CD4-positive, alpha-beta T cell treated with Interleukin-17A for 4 hours (primary cell): ENCODE measurements around the gene CERS6.
A peak's percentile ranks its signal among the peaks of the same experiment; 100 is the strongest.
"Not testable (repeated sequence)": the region's sequence is repeated elsewhere in the genome, so short reads cannot be mapped to it uniquely, and the experiment has no call there.

Experiments used
- DNase-seq: peaks from one replicate; pipeline ENCODE4 v3.0.0-alpha.2; 2020; ENCODE audit warnings: mixed read lengths

The CERS6 gene

GRCh38 chr2:168455645-168456520 lies at the start of gene CERS6:
CERS6 (plus strand) TSS chr2:168456272; CDS start chr2:168456449, 177 bp downstream.
- peak; percentile 85 for DNase-seq

GRCh38 chr2:168412301-168412700 lies 43.8 kb upstream of the CERS6 start:
- not testable (repeated sequence) for DNase-seq

GRCh38 chr2:168413101-168413500 lies 43.0 kb upstream of the CERS6 start:
- DNase-seq, result not testable (repeated sequence)

- DNase-seq, result no peak
Measured at GRCh38 chr2:168416555-168416954, 39.5 kb upstream of the CERS6 start.

GRCh38 chr2:168422584-168422983 lies 33.5 kb upstream of the CERS6 start:
- DNase-seq, result no peak

GRCh38 chr2:168424112-168424951 lies 31.7 kb upstream of the CERS6 start:
- DNase-seq, result no peak

GRCh38 chr2:168424971-168425370 lies 31.1 kb upstream of the CERS6 start:
- DNase-seq, result no peak

- DNase-seq, result no peak
Measured at GRCh38 chr2:168426861-168427260, 29.2 kb upstream of the CERS6 start.

GRCh38 chr2:168427451-168427850 lies 28.6 kb upstream of the CERS6 start:
- DNase-seq, result no peak

GRCh38 chr2:168428431-168428830 lies 27.6 kb upstream of the CERS6 start:
- DNase-seq, result no peak

- DNase-seq, result no peak
Measured at GRCh38 chr2:168429988-168430387, 26.1 kb upstream of the CERS6 start.

- DNase-seq, result no peak
Measured at GRCh38 chr2:168430431-168430830, 25.6 kb upstream of the CERS6 start.

- no peak for DNase-seq
Measured at GRCh38 chr2:168431301-168432024, 24.6 kb upstream of the CERS6 start.

- no peak for DNase-seq
Measured at GRCh38 chr2:168432100-168432499, 24.0 kb upstream of the CERS6 start.

GRCh38 chr2:168432565-168433186 lies 23.4 kb upstream of the CERS6 start:
- DNase-seq, result peak; percentile 59

GRCh38 chr2:168433527-168433926 lies 22.5 kb upstream of the CERS6 start:
- DNase-seq, result no peak

GRCh38 chr2:168434146-168434545 lies 21.9 kb upstream of the CERS6 start:
- DNase-seq, result no peak

- no peak for DNase-seq
Measured at GRCh38 chr2:168436840-168437239, 19.2 kb upstream of the CERS6 start.

- no peak for DNase-seq
Measured at GRCh38 chr2:168438553-168438952, 17.5 kb upstream of the CERS6 start.

- peak; percentile 26 for DNase-seq
Measured at GRCh38 chr2:168439536-168439935, 16.5 kb upstream of the CERS6 start.

GRCh38 chr2:168441214-168441872 lies 14.7 kb upstream of the CERS6 start:
- no peak for DNase-seq

- DNase-seq, result no peak
Measured at GRCh38 chr2:168443818-168444217, 12.3 kb upstream of the CERS6 start.
